GM23338 (cell line): ENCODE data around the gene JUP. TPM values are rescaled to one million over a fixed set of nuclear protein-coding genes. Genes with fewer than 3 reads are reported as not detected.

Source experiments
- ATAC-seq: fragments of 200-7000 bp; cut with Tn5 transposase; 3 replicates; pipeline ENCODE4 v1.9.1; 2020
- DNase-seq: peaks from one replicate; pipeline ENCODE4 v3.0.0-alpha.2; 2015; ENCODE audit warnings: low spot score
- H2AFZ ChIP-seq: fragments of 200-600 bp; sonication (generic); 2 replicates; pipeline ENCODE4 v1.8.0; 2016; ENCODE audit warnings: antibody characterized with exemption, mild to moderate bottlenecking, moderate library complexity
- H3F3A ChIP-seq: fragments of 200-600 bp; sonication (generic); replicated peaks from 2 replicates; pipeline ENCODE4 v1.8.0; 2017; ENCODE audit warnings: antibody characterized with exemption, mixed run types, low read depth
- H3K27ac ChIP-seq: fragments of 200-600 bp; sonication (generic); 2 replicates; pipeline ENCODE4 v1.6.1; 2016; ENCODE audit warnings: low read depth
- H3K27me3 ChIP-seq: fragments of 200-600 bp; sonication (generic); 2 replicates; pipeline ENCODE4 v1.8.0; 2016; ENCODE audit warnings: mild to moderate bottlenecking, mixed run types, moderate library complexity; ENCODE audit not compliant: insufficient read depth
- H3K36me3 ChIP-seq: fragments of 200-600 bp; sonication (generic); 2 replicates; pipeline ENCODE4 v1.8.0; 2016; ENCODE audit warnings: mild to moderate bottlenecking; ENCODE audit not compliant: insufficient read depth
- H3K4me1 ChIP-seq: fragments of 200-600 bp; sonication (generic); 2 replicates; pipeline ENCODE4 v1.8.0; 2016; ENCODE audit warnings: mild to moderate bottlenecking, moderate library complexity; ENCODE audit not compliant: insufficient read depth
- H3K4me2 ChIP-seq: fragments of 200-600 bp; sonication (generic); 2 replicates; pipeline ENCODE4 v1.7.1; 2017; ENCODE audit warnings: mixed run types
- H3K4me3 ChIP-seq: fragments of 200-600 bp; sonication (generic); 2 replicates; pipeline ENCODE4 v1.6.1; 2016; ENCODE audit warnings: mixed run types
- H3K79me2 ChIP-seq: fragments of 200-600 bp; sonication (generic); replicated peaks from 2 replicates; pipeline ENCODE4 v1.8.0; 2017; ENCODE audit warnings: mild to moderate bottlenecking; ENCODE audit not compliant: insufficient read depth
- H3K9me2 ChIP-seq: fragments of 200-600 bp; sonication (generic); 2 replicates; pipeline ENCODE4 v1.8.0; 2017; ENCODE audit not compliant: insufficient read depth
- H4K20me1 ChIP-seq: fragments of 200-600 bp; sonication (generic); replicated peaks from 2 replicates; pipeline ENCODE4 v1.8.0; 2017; ENCODE audit warnings: mild to moderate bottlenecking; ENCODE audit not compliant: insufficient read depth
- H3K27ac Mint-ChIP-seq: 2 replicates; pipeline ENCODE4 v1.8.0; 2020; ENCODE audit warnings: inconsistent platforms, mild to moderate bottlenecking, moderate library complexity, mixed read lengths
- H3K27me3 Mint-ChIP-seq: 3 replicates; pipeline ENCODE4 v1.8.0; 2022; ENCODE audit warnings: low read depth, mild to moderate bottlenecking, moderate library complexity, mixed read lengths, inconsistent platforms; ENCODE audit not compliant: insufficient read depth, poor library complexity
- H3K36me3 Mint-ChIP-seq: 3 replicates; pipeline ENCODE4 v1.8.0; 2021; ENCODE audit warnings: low read depth, mild to moderate bottlenecking, inconsistent platforms, moderate library complexity, mixed read lengths
- H3K4me1 Mint-ChIP-seq: 3 replicates; pipeline ENCODE4 v1.8.0; 2020; ENCODE audit warnings: mild to moderate bottlenecking, inconsistent platforms, mixed read lengths
- H3K4me3 Mint-ChIP-seq: 3 replicates; pipeline ENCODE4 v1.8.0; 2021; ENCODE audit warnings: moderate library complexity, mild to moderate bottlenecking, inconsistent platforms, mixed read lengths
- H3K9me3 Mint-ChIP-seq: 3 replicates; pipeline ENCODE4 v1.8.0; 2020; ENCODE audit warnings: moderate library complexity, mild to moderate bottlenecking, inconsistent platforms, mixed read lengths
- CTCF ChIP-seq, 2 experiments: fragments of 200-600 bp in 1 of 2; sonication (generic) in 1 of 2; conservative IDR thresholded peaks; 2 replicates each; pipeline versions ENCODE4 v1.5.1 to v1.6.1; 2016 to 2017; ENCODE audit warnings: antibody characterized with exemption in 2 of 2, low read depth in 2 of 2, mild to moderate bottlenecking in 2 of 2, moderate library complexity in 1 of 2
- EZH2 ChIP-seq: fragments of 200-600 bp; sonication (generic); IDR thresholded peaks from one replicate; pipeline ENCODE4 v1.8.0; 2017; ENCODE audit warnings: antibody characterized with exemption, mild to moderate bottlenecking, low read depth; ENCODE audit not compliant: unreplicated experiment
- ZNF462 ChIP-seq: fragments of 250-450 bp; sonication (Bioruptor Pico); IDR thresholded peaks from 2 replicates; pipeline ENCODE4 v1.5.0; 2020; ENCODE audit warnings: mild to moderate bottlenecking, moderate library complexity
- polyA plus RNA-seq: library from polyadenylated mRNA; unstranded; fragments of >200 nt; fragmentation: Nextera tagmentation; extraction: Ambion mirVana; gene quantifications from 2 replicates; pipeline ENCODE4 v1.2.1, GENCODE V29; 2016
- total RNA-seq: library from RNA; depleted of rRNA; stranded (reverse); fragments of >200 nt; shearing (Covaris generic); gene quantifications from 2 replicates; pipeline ENCODE4 v1.2.3, GENCODE V29; 2014

JUP gene
- total and polyA plus RNA-seq, 2 experiments from 2014 or later: 45.5 to 177 TPM

DNA sequence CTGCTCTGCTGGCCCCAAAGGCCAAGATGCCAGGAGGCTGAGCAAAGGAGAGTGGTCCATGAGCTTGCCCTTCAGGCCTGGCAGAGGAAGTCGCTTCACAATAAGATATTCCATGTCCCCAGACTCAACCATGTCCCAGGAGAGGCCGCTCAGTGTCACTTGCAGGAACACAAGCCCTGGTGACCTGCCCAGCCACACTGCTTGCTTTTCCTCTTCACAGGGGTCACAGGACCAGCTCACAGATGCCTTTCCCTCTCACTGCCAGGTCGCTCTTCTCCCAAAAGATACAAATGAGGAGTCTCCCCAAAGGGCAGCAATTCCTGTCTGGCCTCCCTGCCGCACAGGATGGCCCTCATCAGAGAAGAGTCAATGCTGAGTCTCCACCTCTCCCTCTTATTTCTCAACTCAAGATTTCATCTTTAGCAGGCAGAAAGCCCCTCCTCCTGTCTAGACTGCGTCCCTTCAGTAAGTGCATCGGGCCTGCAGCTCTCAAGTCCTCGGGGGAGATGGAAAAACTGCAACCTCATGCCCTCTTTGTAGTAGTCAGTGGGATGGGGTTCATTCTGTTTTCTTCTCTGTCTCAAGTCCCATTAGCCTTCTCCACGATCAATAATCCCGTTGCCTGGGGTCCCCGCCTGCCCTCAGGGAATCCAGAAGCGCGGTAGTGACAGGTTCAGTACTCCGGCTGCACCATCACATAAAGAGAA lies 5.0 kb downstream of the JUP start (continued):
- TF ChIP-seq ZNF462 (CRISPR knock-in tag): no peak

- Histone ChIP-seq H3K27me3 (no peaks in the 10 kb centered on the region), H3K4me1 (peaks cover 48% of the 10 kb centered on the region), H3F3A (peaks cover 21% of the 10 kb centered on the region; the same call in 1 of the 2 replicates), H2AFZ (no peak overlapping the region), H3K27ac (no peak overlapping the region), H3K36me3 (no peaks in the 10 kb centered on the region), H3K79me2 (peaks cover 86% of the 10 kb centered on the region), H3K4me2 (no peak overlapping the region), H3K9me2 (no peaks in the 10 kb centered on the region), H4K20me1 (peaks cover 4% of the 10 kb centered on the region), H3K4me3 (no peak overlapping the region)
- no peak overlapping the region for H3K4me3 Mint-ChIP-seq
- H3K4me1 Mint-ChIP-seq: peaks cover 47% of the 10 kb centered on the region
- H3K27ac Mint-ChIP-seq: no peak overlapping the region
- H3K27me3 Mint-ChIP-seq: peaks cover 23% of the 10 kb centered on the region
- H3K9me3 Mint-ChIP-seq: no peaks in the 10 kb centered on the region
- peaks cover 15% of the 10 kb centered on the region for H3K36me3 Mint-ChIP-seq
- TF ChIP-seq CTCF (conservative IDR thresholded peaks at IDR 0.05; ENCODE audit: low read depth in 2 of 2) (no peak), EZH2 (no peak), ZNF462 (CRISPR knock-in tag) (no peak)
- ATAC-seq: no peak
- DNase-seq: no peak
Measured at GRCh38 chr17:41779954-41780353, 6.6 kb downstream of the JUP start.
